Measurements from ENCODE around the gene ZMYND19. TPM values are rescaled to one million over a fixed set of nuclear protein-coding genes. Genes with fewer than 3 reads are reported as not detected.
"Not testable (repeated sequence)": the region's sequence is repeated elsewhere in the genome, so short reads cannot be mapped to it uniquely, and the experiment has no call there.

Gene ZMYND19
- polyA plus RNA-seq (ENCODE audit: insufficient read depth in 1 of 5, insufficient read length in 5 of 5, low replicate concordance in 1 of 5) = 10 to 100 TPM; 16.1 to 27.7 (median 20.7) TPM
- long read RNA-seq, donor 1, transcript ZMYND19-201 (6 exons, 1,375 nt) = major isoform, 15 of 22 reads
- long read RNA-seq, donor 1, partial matches to known transcripts = 7 of 22 reads
- long read RNA-seq, donor 1, other reads (novel, unspliced or antisense) = 0 of 22 reads
- long read RNA-seq, donor 2, transcript ZMYND19-201 (6 exons, 1,375 nt) = major isoform, 11 of 11 reads
- long read RNA-seq, donor 2, partial matches to known transcripts = 0 of 11 reads
- long read RNA-seq, donor 2, other reads (novel, unspliced or antisense) = 0 of 11 reads
- long read RNA-seq, donor 3, transcript ZMYND19-201 (6 exons, 1,375 nt) = major isoform, 8 of 8 reads
- long read RNA-seq, donor 3, partial matches to known transcripts = 0 of 8 reads
- long read RNA-seq, donor 3, other reads (novel, unspliced or antisense) = 0 of 8 reads
- long read RNA-seq, donor 4, transcript ZMYND19-201 (6 exons, 1,375 nt) = major isoform, 7 of 12 reads
- long read RNA-seq, donor 4, partial matches to known transcripts = 5 of 12 reads
- long read RNA-seq, donor 4, other reads (novel, unspliced or antisense) = 0 of 12 reads
- long read RNA-seq, donor 5, transcript ZMYND19-201 (6 exons, 1,375 nt) = major isoform, 16 of 16 reads
- long read RNA-seq, donor 5, partial matches to known transcripts = 0 of 16 reads
- long read RNA-seq, donor 5, other reads (novel, unspliced or antisense) = 0 of 16 reads
- long read RNA-seq, donor 6, transcript ZMYND19-201 (6 exons, 1,375 nt) = major isoform, 18 of 27 reads
- long read RNA-seq, donor 6, partial matches to known transcripts = 9 of 27 reads
- long read RNA-seq, donor 6, other reads (novel, unspliced or antisense) = 0 of 27 reads
- long read RNA-seq, donor 7, transcript ZMYND19-201 (6 exons, 1,375 nt) = major isoform, 13 of 13 reads
- long read RNA-seq, donor 7, partial matches to known transcripts = 0 of 13 reads
- long read RNA-seq, donor 7, other reads (novel, unspliced or antisense) = 0 of 13 reads
- long read RNA-seq, donor 8, partial matches to known transcripts = 0 of 4 reads
- long read RNA-seq, donor 8, other reads (novel, unspliced or antisense) = 0 of 4 reads

- DNase-seq = peak; percentile 88 to 89
Measured at GRCh38 chr9:137590469-137591383, at the start of gene ZMYND19. Gene ZMYND19 (minus strand): TSS chr9:137590512. CDS start chr9:137590263, 249 bp downstream.

- peak in 1 of 2 donors; percentile 16 for DNase-seq
Measured at GRCh38 chr9:137639303-137640051, 49.2 kb upstream of the ZMYND19 start.

GRCh38 chr9:137638680-137639079, 48.4 kb upstream of the ZMYND19 start:
- no peak for DNase-seq

GRCh38 chr9:137634016-137634415, 43.7 kb upstream of the ZMYND19 start:
- no peak for DNase-seq

GRCh38 chr9:137632230-137633161, 42.2 kb upstream of the ZMYND19 start:
- DNase-seq = no peak

GRCh38 chr9:137631345-137632229, 41.3 kb upstream of the ZMYND19 start:
- DNase-seq = no peak

GRCh38 chr9:137630679-137631078, 40.4 kb upstream of the ZMYND19 start:
- DNase-seq = no peak

- DNase-seq = no peak
Measured at GRCh38 chr9:137630126-137630525, 39.8 kb upstream of the ZMYND19 start.

- DNase-seq = not testable (repeated sequence)
Measured at GRCh38 chr9:137627406-137627805, 37.1 kb upstream of the ZMYND19 start.

- no peak for DNase-seq
Measured at GRCh38 chr9:137626464-137626863, 36.2 kb upstream of the ZMYND19 start.

GRCh38 chr9:137622211-137622610, 31.9 kb upstream of the ZMYND19 start:
- not testable (repeated sequence) for DNase-seq

- no peak for DNase-seq
Measured at GRCh38 chr9:137621131-137621757, 30.9 kb upstream of the ZMYND19 start.

GRCh38 chr9:137620581-137620980, 30.3 kb upstream of the ZMYND19 start:
- no peak for DNase-seq

- DNase-seq = no peak
Measured at GRCh38 chr9:137620048-137620405, 29.7 kb upstream of the ZMYND19 start.

GRCh38 chr9:137619240-137620047, 29.1 kb upstream of the ZMYND19 start:
- no peak for DNase-seq
